H9 (cell line): ENCODE results near the gene NEMP2. TPM values are rescaled to one million over a fixed set of nuclear protein-coding genes. Genes with fewer than 3 reads are reported as not detected.

ENCODE experiments used
- DNase-seq: peaks from one replicate; pipeline ENCODE4 v3.0.0-alpha.2; 2017
- H2AFZ ChIP-seq: one replicate; pipeline ENCODE4 v1.6.1; 2013; ENCODE audit warnings: mild to moderate bottlenecking, low read length, control low read depth, moderate library complexity
- H2AK5ac ChIP-seq: 2 replicates; pipeline ENCODE4 v1.6.1; 2013; ENCODE audit warnings: low read length, control low read depth, mixed read lengths; ENCODE audit not compliant: insufficient read length
- H2BK120ac ChIP-seq: one replicate; pipeline ENCODE4 v1.6.1; 2013; ENCODE audit warnings: low read depth, mild to moderate bottlenecking, low read length, control low read depth, inconsistent platforms; ENCODE audit not compliant: poor library complexity, severe bottlenecking
- H2BK12ac ChIP-seq: 2 replicates; pipeline ENCODE4 v1.6.1; 2013; ENCODE audit warnings: low read length, control low read depth, mixed read lengths, low read depth; ENCODE audit not compliant: insufficient read length
- H2BK15ac ChIP-seq: 2 replicates; pipeline ENCODE4 v1.6.1; 2013; ENCODE audit warnings: low read depth, low read length, control low read depth
- H2BK20ac ChIP-seq: one replicate; pipeline ENCODE4 v1.6.1; 2013; ENCODE audit warnings: low read depth, mild to moderate bottlenecking, low read length, control low read depth, inconsistent platforms; ENCODE audit not compliant: poor library complexity, severe bottlenecking
- H2BK5ac ChIP-seq: 2 replicates; pipeline ENCODE4 v1.6.1; 2013; ENCODE audit warnings: low read length, control low read depth, mixed read lengths; ENCODE audit not compliant: insufficient read length
- H3K14ac ChIP-seq: 2 replicates; pipeline ENCODE4 v1.6.1; 2013; ENCODE audit warnings: low read length, control low read depth; ENCODE audit not compliant: insufficient read depth
- H3K18ac ChIP-seq: 2 replicates; pipeline ENCODE4 v1.6.1; 2013; ENCODE audit warnings: low read depth, mild to moderate bottlenecking, mixed read lengths, low read length, control low read depth; ENCODE audit not compliant: insufficient read length
- H3K23ac ChIP-seq: 2 replicates; pipeline ENCODE4 v1.6.1; 2013; ENCODE audit warnings: low read length, control low read depth, mixed read lengths, low read depth; ENCODE audit not compliant: insufficient read length
- H3K23me2 ChIP-seq: 2 replicates; pipeline ENCODE4 v1.6.1; 2013; ENCODE audit warnings: low read depth, mild to moderate bottlenecking, mixed read lengths, low read length, control low read depth; ENCODE audit not compliant: insufficient read length, poor library complexity, severe bottlenecking
- H3K27ac ChIP-seq: 2 replicates; pipeline ENCODE4 v1.5.1; 2013; ENCODE audit warnings: low read length, control low read depth, mixed read lengths, low read depth; ENCODE audit not compliant: insufficient read length
- H3K27me3 ChIP-seq: 2 replicates; pipeline ENCODE4 v1.6.1; 2013; ENCODE audit warnings: low read length, control low read depth, inconsistent platforms; ENCODE audit not compliant: insufficient read depth
- H3K4ac ChIP-seq: 2 replicates; pipeline ENCODE4 v1.6.1; 2013; ENCODE audit warnings: low read depth, mild to moderate bottlenecking, control low read depth, inconsistent platforms, low read length, moderate library complexity
- H3K4me1 ChIP-seq: 2 replicates; pipeline ENCODE4 v1.6.1; 2013; ENCODE audit warnings: low read length, control low read depth, inconsistent platforms; ENCODE audit not compliant: insufficient read depth
- H3K4me2 ChIP-seq: 2 replicates; pipeline ENCODE4 v1.6.1; 2013; ENCODE audit warnings: low read length, control low read depth, mixed read lengths; ENCODE audit not compliant: insufficient read length, insufficient read depth
- H3K56ac ChIP-seq: 2 replicates; pipeline ENCODE4 v1.6.1; 2013; ENCODE audit warnings: low read depth, mild to moderate bottlenecking, mixed read lengths, low read length, control low read depth; ENCODE audit not compliant: insufficient read length
- H3K79me1 ChIP-seq: 2 replicates; pipeline ENCODE4 v1.6.1; 2013; ENCODE audit warnings: low read depth, mild to moderate bottlenecking, moderate library complexity, low read length, control low read depth, inconsistent platforms; ENCODE audit not compliant: insufficient read depth, poor library complexity, severe bottlenecking
- H3K79me2 ChIP-seq: 2 replicates; pipeline ENCODE4 v1.6.1; 2013; ENCODE audit warnings: low read length, control low read depth, inconsistent platforms; ENCODE audit not compliant: insufficient read depth
- H3K9ac ChIP-seq: 2 replicates; pipeline ENCODE4 v1.6.1; 2013; ENCODE audit warnings: low read length, control low read depth, mixed read lengths; ENCODE audit not compliant: insufficient read length; ENCODE audit errors: extremely low read depth
- H3K9me3 ChIP-seq: one replicate; pipeline ENCODE4 v1.6.1; 2013; ENCODE audit warnings: low read depth, low read length, inconsistent platforms; ENCODE audit not compliant: control insufficient read depth
- H3T11ph ChIP-seq: one replicate; pipeline ENCODE4 v1.6.1; 2013; ENCODE audit warnings: mild to moderate bottlenecking, low read length, control low read depth, inconsistent platforms
- H4K20me1 ChIP-seq: one replicate; pipeline ENCODE4 v1.6.1; 2013; ENCODE audit not compliant: control insufficient read depth, insufficient read length, insufficient read depth
- H4K5ac ChIP-seq: 2 replicates; pipeline ENCODE4 v1.6.1; 2013; ENCODE audit warnings: low read depth, mild to moderate bottlenecking, mixed read lengths, low read length, control low read depth; ENCODE audit not compliant: insufficient read length
- H4K8ac ChIP-seq: replicated peaks from 2 replicates; pipeline ENCODE4 v1.6.1; 2013; ENCODE audit warnings: low read length, control low read depth, mixed read lengths, low read depth; ENCODE audit not compliant: insufficient read length
- H4K91ac ChIP-seq: 2 replicates; pipeline ENCODE4 v1.6.1; 2013; ENCODE audit warnings: low read depth, mild to moderate bottlenecking, moderate library complexity, mixed read lengths, low read length, control low read depth; ENCODE audit not compliant: insufficient read length
- H3K27ac Mint-ChIP-seq, 3 experiments: 2 replicates in 2 of 3; 3 replicates in 1 of 3; pipeline ENCODE4 v1.8.0; 2020 to 2021; ENCODE audit warnings: mixed read lengths in 3 of 3, mild to moderate bottlenecking in 1 of 3, moderate library complexity in 1 of 3
- H3K27me3 Mint-ChIP-seq: 2 replicates; pipeline ENCODE4 v1.8.0; 2021; ENCODE audit warnings: low read depth, mild to moderate bottlenecking, moderate library complexity, mixed read lengths
- H3K36me3 Mint-ChIP-seq, 3 experiments: 2 replicates in 2 of 3; 3 replicates in 1 of 3; pipeline ENCODE4 v1.8.0; 2020 to 2021; ENCODE audit warnings: low read depth in 3 of 3, mixed read lengths in 3 of 3; ENCODE audit not compliant: insufficient read depth in 1 of 3
- H3K4me1 Mint-ChIP-seq, 2 experiments: 2 replicates each; pipeline ENCODE4 v1.8.0; 2020; ENCODE audit warnings: mixed read lengths in 2 of 2
- H3K4me3 Mint-ChIP-seq, 2 experiments: 2 replicates in 1 of 2; 3 replicates in 1 of 2; pipeline ENCODE4 v1.8.0; 2020 to 2021; ENCODE audit warnings: mild to moderate bottlenecking in 2 of 2, mixed read lengths in 2 of 2, moderate library complexity in 1 of 2
- H3K9me3 Mint-ChIP-seq, 2 experiments: 2 replicates in 1 of 2; 3 replicates in 1 of 2; pipeline ENCODE4 v1.8.0; 2020; ENCODE audit warnings: mild to moderate bottlenecking in 2 of 2, mixed read lengths in 2 of 2, moderate library complexity in 1 of 2
- CTCF ChIP-seq: fragments of 200-600 bp; sonication (generic); conservative IDR thresholded peaks from 3 replicates; pipeline ENCODE4 v1.8.0; 2021; ENCODE audit warnings: antibody characterized with exemption, mild to moderate bottlenecking
- WGBS: extraction: QIAGEN DNeasy Blood & Tissue Kit; methylation state at CpG from one replicate; pipeline ENCODE4 v1.1.7; 2013; ENCODE audit warnings: missing lambda C conversion rate, low lambda C conversion rate, mixed read lengths; ENCODE audit not compliant: insufficient read length; ENCODE audit errors: extremely low coverage; 5-methylcytosine and 5-hydroxymethylcytosine counted together
- total RNA-seq: library from RNA; stranded (reverse); gene quantifications from 2 replicates; pipeline ENCODE4 v1.2.1, GENCODE V29; 2021

Gene NEMP2
- total RNA-seq, 1 experiment from 2014 or later = 5.3 TPM

- Histone ChIP-seq H3K4ac (no peak overlapping the region), H2BK20ac (no peak overlapping the region), H3K27me3 (no peaks in the 10 kb centered on the region), H3K23me2 (peaks cover 10% of the 10 kb centered on the region), H3K4me2 (peak overlapping the region; percentile 89), H3K9me3 (no peaks in the 10 kb centered on the region), H3K14ac (peak overlapping the region; percentile 64; the same call in 1 of the 2 replicates), H2BK5ac (no peak overlapping the region), H4K5ac (no peak overlapping the region), H4K8ac (no peak overlapping the region), H3K79me2 (no peaks in the 10 kb centered on the region), H2BK15ac (no peak overlapping the region), H2AK5ac (no peak overlapping the region), H4K20me1 (no peaks in the 10 kb centered on the region), H4K91ac (no peak overlapping the region), H3K18ac (peak overlapping the region; percentile 56), H3K4me1 (peaks cover 3% of the 10 kb centered on the region; the same call in 1 of the 2 replicates), H2BK120ac (no peak overlapping the region), H2AFZ (no peak overlapping the region), H2BK12ac (no peak overlapping the region), H3K56ac (no peak overlapping the region), H3K79me1 (no peaks in the 10 kb centered on the region), H3T11ph (no peak overlapping the region), H3K27ac (peak overlapping the region; percentile 44), H3K9ac (peak overlapping the region; percentile 78), H3K23ac (no peak overlapping the region)
- no peak for DNase-seq
- no CpG with 5 or more reads among the region's 10 CpGs for WGBS
- Mint-ChIP-seq H3K4me1 (peaks cover 33 to 40% of the 10 kb centered on the region in 2 experiments), H3K36me3 (peaks cover 14 to 19% (median 14%) of the 10 kb centered on the region in 3 experiments), H3K4me3 (peak overlapping the region; percentile 77 to 88; a peak in 4 of 5 replicates), H3K9me3 (peaks cover 12 to 15% of the 10 kb centered on the region in 2 experiments), H3K27ac (peak overlapping the region in 2 of 3 experiments; percentile 23 to 97; a peak in 2 of 7 replicates), H3K27me3 (no peaks in the 10 kb centered on the region)
- TF ChIP-seq CTCF = no peak
These were observed 1.2 kb downstream of the NEMP2 start for GRCh38 chr2:190533175-190533967.
